Ovary (tissue), 9 donors: Measurements from ENCODE around the gene PDZRN3. TPM values are rescaled to one million over a fixed set of nuclear protein-coding genes. Genes with fewer than 3 reads are reported as not detected.

Experiments used
- DNase-seq, 5 donors: peaks; one replicate each; pipeline ENCODE4 v3.0.0-alpha.2; 2019 to 2020
- H3K27ac ChIP-seq, 2 donors: fragments of 200-600 bp; one replicate each; pipeline versions ENCODE4 v1.5.1 to v1.8.0; 2019 to 2022
- H3K27me3 ChIP-seq: fragments of 200-600 bp; one replicate; pipeline ENCODE4 v1.8.0; 2022
- H3K36me3 ChIP-seq: fragments of 200-600 bp; sonication (generic); one replicate; pipeline ENCODE4 v1.5.1; 2019
- H3K4me1 ChIP-seq: one replicate; pipeline ENCODE4 v1.8.1; 2013; ENCODE audit warnings: mild to moderate bottlenecking, moderate library complexity; ENCODE audit not compliant: insufficient read depth
- H3K4me3 ChIP-seq: fragments of 200-600 bp; sonication (generic); one replicate; pipeline ENCODE4 v1.5.1; 2017
- H3K9me3 ChIP-seq, 2 donors: fragments of 200-600 bp in 1 of 2; sonication (generic) in 1 of 2; one replicate each; pipeline versions ENCODE4 v1.5.1 to v1.8.1; 2013 to 2019; ENCODE audit warnings: mild to moderate bottlenecking in 1 of 2, moderate library complexity in 1 of 2
- EP300 ChIP-seq: sonication (generic); formaldehyde crosslinking; IDR thresholded peaks from one replicate; pipeline ENCODE4 v1.6.1; 2017; ENCODE audit warnings: antibody characterized with exemption
- POLR2A ChIP-seq: fragments of 450-650 bp; IDR thresholded peaks from one replicate; pipeline ENCODE4 v1.6.1; 2017; ENCODE audit warnings: antibody characterized with exemption, mild to moderate bottlenecking, moderate library complexity
- WGBS, 3 donors: extraction: QIAGEN DNeasy Blood & Tissue Kit in 1 of 3; methylation state at CpG; one replicate each; pipeline versions ENCODE4 v1.1.5 to v1.1.7; 2013 to 2017; 5-methylcytosine and 5-hydroxymethylcytosine counted together
- intact Hi-C, 4 donors: fragments of 100-400 bp; cut with DNase I; formaldehyde crosslinking; loops; one replicate each; pipeline versions ENCODE4 v1.11.0 to v1.15.1; 2022 to 2023
- polyA plus RNA-seq, 2 donors: library from polyadenylated mRNA; stranded (reverse); fragments of 200-250 nt in 1 of 2; fragments of 350-450 nt in 1 of 2; fragmentation: Illumina TruSeq in 1 of 2; extraction: RNeasy Lipid Tissue Mini Kit (QIAGEN cat#74804) in 1 of 2; gene quantifications; one replicate each; pipeline ENCODE4 v1.2.3, GENCODE V29; 2013 to 2014
- total RNA-seq, 7 donors: library from RNA; depleted of rRNA in 2 of 7; stranded (reverse); fragments of >200 nt in 2 of 7; fragmentation: NEBNext Ultra II Directional in 3 of 7; extraction: Animal tissue kit (Norgen Biotek cat#: 25700) in 3 of 7; gene quantifications; one replicate each; pipeline versions ENCODE4 v1.1.0 to v1.2.4, GENCODE V29; 2016 to 2023
- TF ChIP-seq, protein P1 (sequence below), 3 donors: fragments of 450-650 bp in 2 of 3; fragments of 200-600 bp in 1 of 3; IDR thresholded peaks; one replicate each; pipeline versions ENCODE4 v1.5.1 to v1.8.0; 2016 to 2022; ENCODE audit warnings: antibody characterized with exemption in 3 of 3, mild to moderate bottlenecking in 1 of 3
- donor health status: DM: no; HTN: no; CAD: no; lungs with moderate emphysema.
- donor health status: DM: no; HTN: no; CAD: no.
- donor health status: Bipolar disorder and iron deficiency.
- donor health status: DM: yes; HTN: yes; CAD: no.
- donor health status: DM: no; HTN: no; CAD: no.
- donor health status: DM: yes; HTN: yes; CAD: no.

Gene PDZRN3
- total and polyA plus RNA-seq, 9 donors: 68.1 to 161 (median 102) TPM

DNA sequence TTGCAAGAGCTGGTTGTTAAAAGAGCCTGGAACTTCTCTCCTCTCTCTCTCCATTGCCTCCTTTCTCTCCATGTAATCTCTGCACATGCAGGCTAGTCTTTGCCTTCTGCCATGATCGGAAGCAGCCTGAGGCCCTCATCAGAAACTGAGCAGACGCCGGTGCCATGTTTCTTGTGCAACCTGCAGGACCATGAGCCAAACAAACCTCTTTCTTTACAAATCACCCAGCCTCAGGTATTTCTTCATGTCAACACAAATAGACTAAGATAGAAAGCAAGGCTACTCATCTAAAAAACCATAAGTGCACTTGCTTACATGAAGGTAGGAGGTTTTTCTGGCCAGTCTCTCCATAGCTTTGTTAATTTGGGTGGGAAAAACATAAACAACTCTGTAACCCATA, 8.7 kb downstream of the PDZRN3 start:
- H3K27ac ChIP-seq: no peak overlapping the region
- no peak overlapping the region for H3K4me3 ChIP-seq
- H3K27me3 ChIP-seq: no peaks in the 10 kb centered on the region
- WGBS, 3 donors: 95 to 98% (median 98%) methylated on average over 3 of the region's 3 CpGs
- no peaks in the 10 kb centered on the region for H3K36me3 ChIP-seq
- intact Hi-C loops: no loop called here
- peaks cover 41% of the 10 kb centered on the region for H3K4me1 ChIP-seq
- TF ChIP-seq, protein P1, sequence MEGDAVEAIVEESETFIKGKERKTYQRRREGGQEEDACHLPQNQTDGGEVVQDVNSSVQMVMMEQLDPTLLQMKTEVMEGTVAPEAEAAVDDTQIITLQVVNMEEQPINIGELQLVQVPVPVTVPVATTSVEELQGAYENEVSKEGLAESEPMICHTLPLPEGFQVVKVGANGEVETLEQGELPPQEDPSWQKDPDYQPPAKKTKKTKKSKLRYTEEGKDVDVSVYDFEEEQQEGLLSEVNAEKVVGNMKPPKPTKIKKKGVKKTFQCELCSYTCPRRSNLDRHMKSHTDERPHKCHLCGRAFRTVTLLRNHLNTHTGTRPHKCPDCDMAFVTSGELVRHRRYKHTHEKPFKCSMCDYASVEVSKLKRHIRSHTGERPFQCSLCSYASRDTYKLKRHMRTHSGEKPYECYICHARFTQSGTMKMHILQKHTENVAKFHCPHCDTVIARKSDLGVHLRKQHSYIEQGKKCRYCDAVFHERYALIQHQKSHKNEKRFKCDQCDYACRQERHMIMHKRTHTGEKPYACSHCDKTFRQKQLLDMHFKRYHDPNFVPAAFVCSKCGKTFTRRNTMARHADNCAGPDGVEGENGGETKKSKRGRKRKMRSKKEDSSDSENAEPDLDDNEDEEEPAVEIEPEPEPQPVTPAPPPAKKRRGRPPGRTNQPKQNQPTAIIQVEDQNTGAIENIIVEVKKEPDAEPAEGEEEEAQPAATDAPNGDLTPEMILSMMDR (IDR thresholded peaks at IDR 0.05): no peak
- TF ChIP-seq EP300: no peak
- TF ChIP-seq POLR2A: no peak
- DNase-seq: no peak
- H3K9me3 ChIP-seq: no peaks in the 10 kb centered on the region

- H3K4me3 ChIP-seq: no peak overlapping the region
- peak overlapping the region in 1 of 2 donors; percentile 11 for H3K27ac ChIP-seq
- DNase-seq: peak in 2 of 5 donors; percentile 62 to 80
- 10 to 28% (median 11%) methylated on average over 2 of the region's 2 CpGs for WGBS, 3 donors
- intact Hi-C loops: no loop called here
- no peaks in the 10 kb centered on the region for H3K9me3 ChIP-seq
- TF ChIP-seq POLR2A: no peak
- TF ChIP-seq, protein P1 (IDR thresholded peaks at IDR 0.05): peak in 1 of 3 donors; percentile 13
- TF ChIP-seq EP300: no peak
- H3K27me3 ChIP-seq: no peaks in the 10 kb centered on the region
- H3K4me1 ChIP-seq: peaks cover 40% of the 10 kb centered on the region
- no peaks in the 10 kb centered on the region for H3K36me3 ChIP-seq
These were observed 10.3 kb downstream of the PDZRN3 start for GRCh38 chr3:73614419-73614818.

DNA sequence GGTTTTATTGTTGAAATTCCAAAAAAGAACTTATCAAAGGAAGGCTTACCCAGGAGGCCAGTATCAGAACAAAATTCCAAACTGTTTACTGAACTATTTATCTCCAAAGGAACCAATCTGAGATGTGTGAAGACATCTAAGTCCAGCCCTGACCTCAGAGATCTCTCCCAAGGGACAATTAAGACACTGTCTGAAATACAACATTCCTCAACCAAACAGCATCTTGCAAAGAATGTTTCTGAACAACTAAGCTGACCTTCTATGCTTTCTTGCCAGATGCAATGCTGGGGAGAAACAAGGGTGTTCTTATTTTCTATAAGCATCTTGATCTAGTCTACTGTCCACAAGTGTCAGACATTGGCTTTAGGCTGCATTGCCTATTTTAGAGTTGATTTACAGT, 13.6 kb downstream of the PDZRN3 start:
- no peaks in the 10 kb centered on the region for H3K27me3 ChIP-seq
- H3K9me3 ChIP-seq: no peaks in the 10 kb centered on the region
- no peak overlapping the region for H3K4me3 ChIP-seq
- H3K27ac ChIP-seq: no peak overlapping the region
- intact Hi-C loops: no loop called here
- H3K4me1 ChIP-seq: peaks cover 44% of the 10 kb centered on the region
- no peak for DNase-seq
- H3K36me3 ChIP-seq: no peaks in the 10 kb centered on the region
- TF ChIP-seq, protein P1 (IDR thresholded peaks at IDR 0.05): no peak
- TF ChIP-seq EP300 (no peak), POLR2A (no peak)

DNA sequence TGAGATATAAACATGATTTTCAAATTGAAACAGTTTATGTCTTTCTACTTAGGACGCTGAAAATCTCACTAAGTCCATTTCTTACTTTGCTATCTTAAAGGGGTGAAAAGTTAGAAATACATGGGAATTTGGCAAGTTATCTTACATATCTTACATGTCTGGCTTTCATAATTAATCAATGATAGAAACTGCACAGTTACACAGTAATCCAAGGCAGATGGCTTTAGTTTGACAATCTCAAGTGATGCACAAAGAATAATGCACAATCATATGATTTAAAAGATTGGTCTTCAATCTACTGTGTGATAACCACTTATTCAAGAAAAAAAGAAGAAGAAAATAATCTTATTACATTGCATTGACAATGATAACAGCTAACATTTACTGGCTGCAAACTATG, 14.2 kb downstream of the PDZRN3 start:
- DNase-seq: no peak
- intact Hi-C loops: no loop called here
- H3K27me3 ChIP-seq: no peaks in the 10 kb centered on the region
- no peak for TF ChIP-seq EP300
- TF ChIP-seq, protein P1 (IDR thresholded peaks at IDR 0.05): no peak
- no peak for TF ChIP-seq POLR2A
- no peak overlapping the region for H3K27ac ChIP-seq
- H3K9me3 ChIP-seq: no peaks in the 10 kb centered on the region
- H3K4me3 ChIP-seq: no peak overlapping the region
- peaks cover 45% of the 10 kb centered on the region for H3K4me1 ChIP-seq
- 12 to 23% (median 17%) methylated on average over 1 of the region's 1 CpG for WGBS, 3 donors
- no peaks in the 10 kb centered on the region for H3K36me3 ChIP-seq

GRCh38 chr3:73609655-73610054, 15.1 kb downstream of the PDZRN3 start:
- peaks cover 48% of the 10 kb centered on the region for H3K4me1 ChIP-seq

More at GRCh38 chr3:73609655-73610054, 15.1 kb downstream of the PDZRN3 start:
- no peak overlapping the region for H3K27ac ChIP-seq
- TF ChIP-seq POLR2A: no peak
- no peak for TF ChIP-seq EP300
- TF ChIP-seq, protein P1 (IDR thresholded peaks at IDR 0.05): no peak
- intact Hi-C loops: no loop called here
- H3K9me3 ChIP-seq: no peaks in the 10 kb centered on the region
- 91 to 92% (median 91%) methylated on average over 2 of the region's 2 CpGs for WGBS, 3 donors
- no peak overlapping the region for H3K4me3 ChIP-seq
- no peaks in the 10 kb centered on the region for H3K36me3 ChIP-seq
- DNase-seq: no peak
- H3K27me3 ChIP-seq: no peaks in the 10 kb centered on the region
